CD4-positive, alpha-beta T cell treated with Interleukin-15 for 1 hour (primary cell): ENCODE data around the gene DNM2.
"Not testable (repeated sequence)": the region's sequence is repeated elsewhere in the genome, so short reads cannot be mapped to it uniquely, and the experiment has no call there.

Experiments used
- DNase-seq: peaks from one replicate; pipeline ENCODE4 v3.0.0-alpha.2; 2020

The DNM2 gene

GRCh38 chr19:10819124-10820060, 101.5 kb downstream of the DNM2 start:
- no peak for DNase-seq

- no peak for DNase-seq
Measured at GRCh38 chr19:10820173-10820572, 102.3 kb downstream of the DNM2 start.

- no peak for DNase-seq
Measured at GRCh38 chr19:10823690-10824089, 105.8 kb downstream of the DNM2 start.

- DNase-seq: no peak
Measured at GRCh38 chr19:10826231-10826630, 108.4 kb downstream of the DNM2 start.

- no peak for DNase-seq
Measured at GRCh38 chr19:10826846-10827245, 109.0 kb downstream of the DNM2 start.

- no peak for DNase-seq
Measured at GRCh38 chr19:10828981-10829821, 111.3 kb downstream of the DNM2 start.

GRCh38 chr19:10829967-10830366, 112.1 kb downstream of the DNM2 start:
- no peak for DNase-seq

GRCh38 chr19:10830370-10830769, 112.5 kb downstream of the DNM2 start:
- no peak for DNase-seq

GRCh38 chr19:10830931-10831779, 113.3 kb downstream of the DNM2 start:
- no peak for DNase-seq

- DNase-seq: no peak
Measured at GRCh38 chr19:10831987-10832938, 114.4 kb downstream of the DNM2 start.

GRCh38 chr19:10832939-10833296, 115.0 kb downstream of the DNM2 start:
- no peak for DNase-seq

- DNase-seq: no peak
Measured at GRCh38 chr19:10835089-10835753, 117.3 kb downstream of the DNM2 start.

- DNase-seq: peak; percentile 99
Measured at GRCh38 chr19:10835754-10836478, 118.0 kb downstream of the DNM2 start, which contains the start of gene TMED1. Gene TMED1 (minus strand): TSS chr19:10836212. CDS start chr19:10836191, 21 bp downstream.

GRCh38 chr19:10836479-10837330, 118.8 kb downstream of the DNM2 start:
- DNase-seq: peak; percentile 90

- not testable (repeated sequence) for DNase-seq
Measured at GRCh38 chr19:10837649-10838048, 119.8 kb downstream of the DNM2 start.

GRCh38 chr19:10838377-10838776, 120.5 kb downstream of the DNM2 start:
- DNase-seq: no peak

GRCh38 chr19:10839114-10840050, 121.5 kb downstream of the DNM2 start:
- no peak for DNase-seq

GRCh38 chr19:10842788-10843187, 124.9 kb downstream of the DNM2 start:
- DNase-seq: no peak
